A673 (cell line): ENCODE data around the gene GLCE.

ENCODE experiments used
- EZH2 ChIP-seq: fragments of 200-600 bp; sonication (generic); IDR thresholded peaks from 2 replicates; pipeline ENCODE4 v1.6.1; 2017; ENCODE audit warnings: borderline replicate concordance, low read depth, mild to moderate bottlenecking, mixed read lengths, antibody characterized with exemption, low read length; ENCODE audit not compliant: poor library complexity, severe bottlenecking
- TF ChIP-seq, protein P1 (sequence below): fragments of 300-800, 200-600 bp; sonication (generic); conservative IDR thresholded peaks from 2 replicates; pipeline ENCODE4 v1.5.1; 2017; ENCODE audit warnings: low read depth, mild to moderate bottlenecking, antibody characterized with exemption, low read length, moderate library complexity, mixed read lengths

DNA sequence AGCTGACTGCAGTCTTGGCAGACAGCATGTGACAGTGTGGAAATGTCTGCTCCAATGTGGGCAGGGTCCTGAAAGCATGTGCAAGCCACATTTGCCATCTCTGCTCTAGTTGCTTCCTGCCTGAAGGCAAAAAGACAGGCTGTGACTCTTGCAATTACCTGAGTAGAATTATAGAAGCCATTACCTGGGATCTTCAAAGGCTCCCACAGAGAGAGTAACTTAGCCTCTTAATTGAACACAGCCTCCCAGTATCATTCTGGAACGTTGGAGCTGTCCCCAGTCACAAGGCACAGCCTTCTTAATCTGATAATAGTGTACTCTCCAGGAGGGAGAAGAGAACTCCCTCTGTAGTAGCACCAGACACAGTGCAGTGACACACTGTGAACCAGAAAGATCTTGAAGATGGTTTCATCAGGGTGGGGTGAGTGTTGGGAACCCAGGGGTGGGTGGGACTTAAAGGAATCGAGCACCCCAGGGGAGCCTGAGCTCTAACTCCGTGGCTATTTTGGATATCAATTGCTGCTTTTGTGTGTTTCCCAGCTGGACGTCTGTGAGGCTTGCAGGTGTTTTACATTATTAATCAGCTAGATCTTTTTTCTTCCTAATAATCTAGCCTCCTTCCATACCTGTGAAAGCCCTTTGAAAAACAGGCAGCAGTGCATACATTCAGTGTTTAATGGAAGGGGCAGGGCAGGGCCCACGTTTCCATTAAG is 40.6 kb upstream of the GLCE start:
- TF ChIP-seq, protein P1, sequence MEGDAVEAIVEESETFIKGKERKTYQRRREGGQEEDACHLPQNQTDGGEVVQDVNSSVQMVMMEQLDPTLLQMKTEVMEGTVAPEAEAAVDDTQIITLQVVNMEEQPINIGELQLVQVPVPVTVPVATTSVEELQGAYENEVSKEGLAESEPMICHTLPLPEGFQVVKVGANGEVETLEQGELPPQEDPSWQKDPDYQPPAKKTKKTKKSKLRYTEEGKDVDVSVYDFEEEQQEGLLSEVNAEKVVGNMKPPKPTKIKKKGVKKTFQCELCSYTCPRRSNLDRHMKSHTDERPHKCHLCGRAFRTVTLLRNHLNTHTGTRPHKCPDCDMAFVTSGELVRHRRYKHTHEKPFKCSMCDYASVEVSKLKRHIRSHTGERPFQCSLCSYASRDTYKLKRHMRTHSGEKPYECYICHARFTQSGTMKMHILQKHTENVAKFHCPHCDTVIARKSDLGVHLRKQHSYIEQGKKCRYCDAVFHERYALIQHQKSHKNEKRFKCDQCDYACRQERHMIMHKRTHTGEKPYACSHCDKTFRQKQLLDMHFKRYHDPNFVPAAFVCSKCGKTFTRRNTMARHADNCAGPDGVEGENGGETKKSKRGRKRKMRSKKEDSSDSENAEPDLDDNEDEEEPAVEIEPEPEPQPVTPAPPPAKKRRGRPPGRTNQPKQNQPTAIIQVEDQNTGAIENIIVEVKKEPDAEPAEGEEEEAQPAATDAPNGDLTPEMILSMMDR, result no peak
- TF ChIP-seq EZH2, result no peak
